Endothelial cell (in vitro differentiated cells): ENCODE measurements around the gene TRIM2. TPM values are rescaled to one million over a fixed set of nuclear protein-coding genes. Genes with fewer than 3 reads are reported as not detected.

Experiments
- DNase-seq: peaks from one replicate; pipeline ENCODE4 v3.0.0; 2021; ENCODE audit warnings: low spot score
- H3K27ac Mint-ChIP-seq: one replicate; pipeline ENCODE4 v1.8.0; 2021; ENCODE audit warnings: mixed read lengths, inconsistent platforms; ENCODE audit not compliant: unreplicated experiment
- H3K27me3 Mint-ChIP-seq: one replicate; pipeline ENCODE4 v1.8.0; 2021; ENCODE audit warnings: mild to moderate bottlenecking, moderate library complexity, mixed read lengths, inconsistent platforms; ENCODE audit not compliant: unreplicated experiment
- H3K36me3 Mint-ChIP-seq: one replicate; pipeline ENCODE4 v1.8.0; 2021; ENCODE audit warnings: mild to moderate bottlenecking, low read depth, mixed read lengths, inconsistent platforms; ENCODE audit not compliant: unreplicated experiment
- H3K4me1 Mint-ChIP-seq: one replicate; pipeline ENCODE4 v1.8.0; 2021; ENCODE audit warnings: mild to moderate bottlenecking, mixed read lengths, inconsistent platforms; ENCODE audit not compliant: unreplicated experiment
- H3K4me3 Mint-ChIP-seq: one replicate; pipeline ENCODE4 v1.8.0; 2021; ENCODE audit warnings: mild to moderate bottlenecking, mixed read lengths, inconsistent platforms; ENCODE audit not compliant: unreplicated experiment
- H3K9me3 Mint-ChIP-seq: one replicate; pipeline ENCODE4 v1.8.0; 2021; ENCODE audit warnings: mixed read lengths, inconsistent platforms; ENCODE audit not compliant: unreplicated experiment
- total RNA-seq: library from RNA; stranded (reverse); fragmentation: NEBNext Ultra II Directional; extraction: Animal tissue kit (Norgen Biotek cat#: 25700); gene quantifications from one replicate; pipeline ENCODE4 v1.2.1, GENCODE V29; 2021; ENCODE audit not compliant: unreplicated experiment
- TF ChIP-seq, protein P1 (sequence below): fragments of 200-600 bp; sonication (generic); IDR thresholded peaks from one replicate; pipeline ENCODE4 v1.5.0; 2021; ENCODE audit warnings: antibody characterized with exemption; ENCODE audit not compliant: unreplicated experiment

The TRIM2 gene
- total RNA-seq, 1 donor from 2014 or later, result 15.4 TPM

DNA sequence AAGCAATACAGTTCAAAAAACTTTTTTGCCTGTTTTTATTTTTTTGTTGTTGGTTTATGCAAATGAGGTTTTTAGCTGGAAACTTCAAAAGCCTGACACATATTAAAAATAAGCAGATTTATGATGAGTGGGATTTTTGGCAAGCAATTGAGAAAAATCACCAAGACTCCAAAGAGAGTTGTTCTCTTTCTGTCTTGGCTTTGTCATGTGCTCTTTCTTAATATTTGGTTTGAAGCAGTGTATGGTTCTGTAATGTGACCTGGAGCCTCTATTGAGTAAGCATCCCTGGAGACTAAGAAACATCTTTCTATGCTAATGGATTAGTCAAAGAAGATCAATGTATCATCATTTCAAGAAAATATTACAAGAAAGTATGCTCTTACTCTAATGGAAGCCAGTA, 11.7 kb downstream of the TRIM2 start:
- Mint-ChIP-seq H3K36me3 (no peaks in the 10 kb centered on the region), H3K4me3 (no peak overlapping the region), H3K9me3 (no peaks in the 10 kb centered on the region), H3K27ac (no peak overlapping the region), H3K27me3 (no peaks in the 10 kb centered on the region), H3K4me1 (no peaks in the 10 kb centered on the region)
- TF ChIP-seq, protein P1, sequence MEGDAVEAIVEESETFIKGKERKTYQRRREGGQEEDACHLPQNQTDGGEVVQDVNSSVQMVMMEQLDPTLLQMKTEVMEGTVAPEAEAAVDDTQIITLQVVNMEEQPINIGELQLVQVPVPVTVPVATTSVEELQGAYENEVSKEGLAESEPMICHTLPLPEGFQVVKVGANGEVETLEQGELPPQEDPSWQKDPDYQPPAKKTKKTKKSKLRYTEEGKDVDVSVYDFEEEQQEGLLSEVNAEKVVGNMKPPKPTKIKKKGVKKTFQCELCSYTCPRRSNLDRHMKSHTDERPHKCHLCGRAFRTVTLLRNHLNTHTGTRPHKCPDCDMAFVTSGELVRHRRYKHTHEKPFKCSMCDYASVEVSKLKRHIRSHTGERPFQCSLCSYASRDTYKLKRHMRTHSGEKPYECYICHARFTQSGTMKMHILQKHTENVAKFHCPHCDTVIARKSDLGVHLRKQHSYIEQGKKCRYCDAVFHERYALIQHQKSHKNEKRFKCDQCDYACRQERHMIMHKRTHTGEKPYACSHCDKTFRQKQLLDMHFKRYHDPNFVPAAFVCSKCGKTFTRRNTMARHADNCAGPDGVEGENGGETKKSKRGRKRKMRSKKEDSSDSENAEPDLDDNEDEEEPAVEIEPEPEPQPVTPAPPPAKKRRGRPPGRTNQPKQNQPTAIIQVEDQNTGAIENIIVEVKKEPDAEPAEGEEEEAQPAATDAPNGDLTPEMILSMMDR, result no peak
- DNase-seq, result no peak

DNA sequence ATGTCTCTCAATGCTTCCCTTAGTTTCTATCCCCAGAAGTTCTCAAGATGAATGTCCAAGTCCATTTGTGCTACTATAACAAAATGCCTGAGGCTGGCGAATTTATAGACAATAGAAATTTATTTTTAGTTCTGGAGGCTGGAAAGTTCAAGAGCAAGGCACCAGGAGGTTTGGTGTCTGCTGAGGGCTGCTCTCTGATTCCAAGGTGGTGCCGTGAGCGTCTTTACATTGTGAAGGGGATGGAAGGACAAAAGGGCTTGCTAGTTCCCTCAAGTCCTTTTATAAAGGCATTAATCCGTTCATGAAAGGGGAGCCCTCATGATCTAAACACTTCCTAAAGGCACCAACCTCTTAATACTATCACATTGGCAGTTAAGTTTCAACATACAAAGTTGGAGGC, 12.3 kb downstream of the TRIM2 start:
- H3K4me1 Mint-ChIP-seq, result no peaks in the 10 kb centered on the region
- H3K27me3 Mint-ChIP-seq, result peaks cover 6% of the 10 kb centered on the region
- no peak overlapping the region for H3K27ac Mint-ChIP-seq

DNA sequence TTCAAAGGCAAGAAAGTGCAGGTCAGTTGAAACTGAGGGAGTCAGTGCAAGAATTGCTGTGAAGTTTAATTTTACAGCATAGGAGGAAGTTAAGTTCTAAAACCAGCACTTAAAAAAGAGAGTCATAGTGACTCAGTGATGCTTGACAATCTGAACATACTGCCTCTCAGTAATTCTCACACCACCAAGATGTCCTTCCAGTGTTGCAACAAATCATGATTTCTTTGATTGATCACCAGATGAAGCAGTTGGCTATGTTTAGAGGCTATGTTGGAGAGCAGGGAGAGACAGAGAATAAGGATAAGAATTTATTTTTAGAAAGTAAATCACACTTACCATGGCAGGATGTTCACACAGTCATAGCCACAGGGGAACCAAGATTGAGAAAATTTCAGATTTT, 13.2 kb downstream of the TRIM2 start:
- Mint-ChIP-seq H3K9me3 (no peaks in the 10 kb centered on the region), H3K36me3 (no peaks in the 10 kb centered on the region), H3K27me3 (peaks cover 6% of the 10 kb centered on the region), H3K4me3 (no peak overlapping the region), H3K27ac (no peak overlapping the region), H3K4me1 (peaks cover 1% of the 10 kb centered on the region)
- TF ChIP-seq, protein P1, result no peak
- DNase-seq, result no peak

More for the DNA sequence above, 12.3 kb downstream of the TRIM2 start:
- Mint-ChIP-seq H3K36me3 (no peaks in the 10 kb centered on the region), H3K9me3 (no peaks in the 10 kb centered on the region), H3K4me3 (no peak overlapping the region)
- TF ChIP-seq, protein P1, result no peak
- DNase-seq, result no peak

DNA sequence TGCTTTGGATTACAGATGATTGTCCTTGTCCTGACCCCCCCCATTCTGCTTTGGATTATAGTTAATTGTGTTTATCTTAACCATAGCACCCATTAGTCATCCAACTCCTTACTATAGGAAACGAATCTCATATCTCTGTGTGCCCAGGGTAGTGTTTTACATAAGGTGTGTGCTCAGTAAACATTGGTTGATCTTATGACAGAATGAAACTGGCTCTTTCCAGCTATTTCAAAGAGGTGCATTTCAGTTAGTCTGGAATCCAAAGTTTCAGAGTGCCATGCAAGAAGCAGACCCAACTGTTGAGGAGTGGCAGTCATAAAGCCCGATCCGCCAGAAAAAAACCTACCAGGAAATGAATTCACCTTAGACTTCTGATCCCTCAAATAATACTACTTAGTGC, 14.7 kb downstream of the TRIM2 start:
- H3K27me3 Mint-ChIP-seq, result peaks cover 9% of the 10 kb centered on the region
- TF ChIP-seq, protein P1, result no peak
- H3K4me1 Mint-ChIP-seq, result peaks cover 10% of the 10 kb centered on the region
- H3K9me3 Mint-ChIP-seq, result no peaks in the 10 kb centered on the region
- H3K36me3 Mint-ChIP-seq, result no peaks in the 10 kb centered on the region
- H3K27ac Mint-ChIP-seq, result no peak overlapping the region
- no peak for DNase-seq
- H3K4me3 Mint-ChIP-seq, result no peak overlapping the region

DNA sequence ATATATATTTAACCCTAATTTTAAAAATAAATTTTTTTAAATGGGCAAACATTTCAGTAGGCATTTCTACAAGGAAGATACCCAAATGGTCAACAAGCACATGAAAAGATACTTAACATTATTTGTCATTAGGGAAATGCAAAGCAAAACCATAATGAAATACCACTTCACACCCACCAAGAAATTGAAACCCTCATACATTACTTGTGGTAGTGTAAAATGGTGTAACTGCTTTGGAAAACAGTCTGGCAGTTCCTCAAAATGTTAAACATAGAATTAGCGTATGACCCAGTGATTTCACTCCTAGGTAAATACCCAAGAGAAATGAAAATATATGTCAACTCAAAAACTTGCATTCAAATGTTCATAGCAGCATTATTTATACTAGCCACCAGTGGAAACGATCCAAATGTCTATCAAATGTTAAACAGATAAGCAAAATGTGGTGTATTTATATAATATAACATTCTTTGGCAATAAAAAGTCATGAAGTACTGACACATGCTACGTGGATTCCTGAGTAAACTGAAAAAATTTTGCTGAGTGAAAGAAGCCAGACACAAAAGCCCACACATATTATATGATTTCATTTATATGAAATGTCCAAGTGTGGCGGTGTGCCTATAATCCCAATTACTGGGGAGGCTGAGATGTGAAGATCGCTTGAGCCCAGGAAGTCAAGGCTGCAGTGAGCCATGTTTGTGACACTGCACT, 16.6 kb downstream of the TRIM2 start:
- peaks cover 20% of the 10 kb centered on the region for H3K4me1 Mint-ChIP-seq
- no peak overlapping the region for H3K4me3 Mint-ChIP-seq
- no peaks in the 10 kb centered on the region for H3K36me3 Mint-ChIP-seq
- no peak for DNase-seq
- no peak overlapping the region for H3K27ac Mint-ChIP-seq
- TF ChIP-seq, protein P1, result no peak
- H3K9me3 Mint-ChIP-seq, result no peaks in the 10 kb centered on the region
- H3K27me3 Mint-ChIP-seq, result peaks cover 9% of the 10 kb centered on the region
